GM23338 (cell line): ENCODE measurements around the gene SCNN1G. TPM values are rescaled to one million over a fixed set of nuclear protein-coding genes. Genes with fewer than 3 reads are reported as not detected.

ENCODE experiments used
- ATAC-seq: fragments of 200-7000 bp; cut with Tn5 transposase; 3 replicates; pipeline ENCODE4 v1.9.1; 2020
- DNase-seq: peaks from one replicate; pipeline ENCODE4 v3.0.0-alpha.2; 2015; ENCODE audit warnings: low spot score
- H2AFZ ChIP-seq: fragments of 200-600 bp; sonication (generic); 2 replicates; pipeline ENCODE4 v1.8.0; 2016; ENCODE audit warnings: antibody characterized with exemption, mild to moderate bottlenecking, moderate library complexity
- H3F3A ChIP-seq: fragments of 200-600 bp; sonication (generic); replicated peaks from 2 replicates; pipeline ENCODE4 v1.8.0; 2017; ENCODE audit warnings: antibody characterized with exemption, mixed run types, low read depth
- H3K27ac ChIP-seq: fragments of 200-600 bp; sonication (generic); 2 replicates; pipeline ENCODE4 v1.6.1; 2016; ENCODE audit warnings: low read depth
- H3K27me3 ChIP-seq: fragments of 200-600 bp; sonication (generic); 2 replicates; pipeline ENCODE4 v1.8.0; 2016; ENCODE audit warnings: mild to moderate bottlenecking, mixed run types, moderate library complexity; ENCODE audit not compliant: insufficient read depth
- H3K36me3 ChIP-seq: fragments of 200-600 bp; sonication (generic); 2 replicates; pipeline ENCODE4 v1.8.0; 2016; ENCODE audit warnings: mild to moderate bottlenecking; ENCODE audit not compliant: insufficient read depth
- H3K4me1 ChIP-seq: fragments of 200-600 bp; sonication (generic); 2 replicates; pipeline ENCODE4 v1.8.0; 2016; ENCODE audit warnings: mild to moderate bottlenecking, moderate library complexity; ENCODE audit not compliant: insufficient read depth
- H3K4me2 ChIP-seq: fragments of 200-600 bp; sonication (generic); 2 replicates; pipeline ENCODE4 v1.7.1; 2017; ENCODE audit warnings: mixed run types
- H3K4me3 ChIP-seq: fragments of 200-600 bp; sonication (generic); 2 replicates; pipeline ENCODE4 v1.6.1; 2016; ENCODE audit warnings: mixed run types
- H3K79me2 ChIP-seq: fragments of 200-600 bp; sonication (generic); replicated peaks from 2 replicates; pipeline ENCODE4 v1.8.0; 2017; ENCODE audit warnings: mild to moderate bottlenecking; ENCODE audit not compliant: insufficient read depth
- H3K9me2 ChIP-seq: fragments of 200-600 bp; sonication (generic); 2 replicates; pipeline ENCODE4 v1.8.0; 2017; ENCODE audit not compliant: insufficient read depth
- H4K20me1 ChIP-seq: fragments of 200-600 bp; sonication (generic); replicated peaks from 2 replicates; pipeline ENCODE4 v1.8.0; 2017; ENCODE audit warnings: mild to moderate bottlenecking; ENCODE audit not compliant: insufficient read depth
- H3K27ac Mint-ChIP-seq: 2 replicates; pipeline ENCODE4 v1.8.0; 2020; ENCODE audit warnings: inconsistent platforms, mild to moderate bottlenecking, moderate library complexity, mixed read lengths
- H3K27me3 Mint-ChIP-seq: 3 replicates; pipeline ENCODE4 v1.8.0; 2022; ENCODE audit warnings: low read depth, mild to moderate bottlenecking, moderate library complexity, mixed read lengths, inconsistent platforms; ENCODE audit not compliant: insufficient read depth, poor library complexity
- H3K36me3 Mint-ChIP-seq: 3 replicates; pipeline ENCODE4 v1.8.0; 2021; ENCODE audit warnings: low read depth, mild to moderate bottlenecking, inconsistent platforms, moderate library complexity, mixed read lengths
- H3K4me1 Mint-ChIP-seq: 3 replicates; pipeline ENCODE4 v1.8.0; 2020; ENCODE audit warnings: mild to moderate bottlenecking, inconsistent platforms, mixed read lengths
- H3K4me3 Mint-ChIP-seq: 3 replicates; pipeline ENCODE4 v1.8.0; 2021; ENCODE audit warnings: moderate library complexity, mild to moderate bottlenecking, inconsistent platforms, mixed read lengths
- H3K9me3 Mint-ChIP-seq: 3 replicates; pipeline ENCODE4 v1.8.0; 2020; ENCODE audit warnings: moderate library complexity, mild to moderate bottlenecking, inconsistent platforms, mixed read lengths
- CREB1 ChIP-seq: fragments of 250-450 bp; sonication (Bioruptor Pico); IDR thresholded peaks from 2 replicates; pipeline ENCODE4 v1.5.0; 2020; ENCODE audit warnings: low read depth, mild to moderate bottlenecking, moderate library complexity
- CTCF ChIP-seq, 2 experiments: fragments of 200-600 bp in 1 of 2; sonication (generic) in 1 of 2; conservative IDR thresholded peaks; 2 replicates each; pipeline versions ENCODE4 v1.5.1 to v1.6.1; 2016 to 2017; ENCODE audit warnings: antibody characterized with exemption in 2 of 2, low read depth in 2 of 2, mild to moderate bottlenecking in 2 of 2, moderate library complexity in 1 of 2
- ETS1 ChIP-seq: IDR thresholded peaks from 2 replicates; pipeline ENCODE4 v1.6.1; 2016; ENCODE audit warnings: antibody characterized with exemption
- EZH2 ChIP-seq: fragments of 200-600 bp; sonication (generic); IDR thresholded peaks from one replicate; pipeline ENCODE4 v1.8.0; 2017; ENCODE audit warnings: antibody characterized with exemption, mild to moderate bottlenecking, low read depth; ENCODE audit not compliant: unreplicated experiment
- EZH2phosphoT487 ChIP-seq: fragments of 200-600 bp; sonication (generic); IDR thresholded peaks from one replicate; pipeline ENCODE4 v1.8.1; 2018; ENCODE audit warnings: antibody characterized with exemption; ENCODE audit not compliant: unreplicated experiment
- JUNB ChIP-seq: IDR thresholded peaks from one replicate; pipeline ENCODE4 v1.6.1; 2016; ENCODE audit warnings: antibody characterized with exemption; ENCODE audit not compliant: unreplicated experiment
- NANOG ChIP-seq: IDR thresholded peaks from 2 replicates; pipeline ENCODE4 v1.6.1; 2016; ENCODE audit warnings: antibody characterized with exemption, borderline replicate concordance
- POLR2AphosphoS5 ChIP-seq: IDR thresholded peaks from 2 replicates; pipeline ENCODE4 v1.6.1; 2016; ENCODE audit warnings: antibody characterized with exemption, low read depth
- REST ChIP-seq: IDR thresholded peaks from one replicate; pipeline ENCODE4 v1.6.1; 2018; ENCODE audit warnings: antibody characterized with exemption; ENCODE audit not compliant: unreplicated experiment
- STAT1 ChIP-seq: IDR thresholded peaks from one replicate; pipeline ENCODE4 v1.6.1; 2016; ENCODE audit warnings: antibody characterized with exemption; ENCODE audit not compliant: unreplicated experiment
- ZNF114 ChIP-seq: fragments of 250-450 bp; sonication (Bioruptor Pico); IDR thresholded peaks from 2 replicates; pipeline ENCODE4 v1.5.0; 2020; ENCODE audit warnings: mild to moderate bottlenecking, moderate library complexity
- ZNF331 ChIP-seq: fragments of 250-450 bp; sonication (Bioruptor Pico); IDR thresholded peaks from 2 replicates; pipeline ENCODE4 v1.5.0; 2020; ENCODE audit warnings: low read depth, mild to moderate bottlenecking, moderate library complexity
- polyA plus RNA-seq: library from polyadenylated mRNA; unstranded; fragments of >200 nt; fragmentation: Nextera tagmentation; extraction: Ambion mirVana; gene quantifications from 2 replicates; pipeline ENCODE4 v1.2.1, GENCODE V29; 2016
- total RNA-seq: library from RNA; depleted of rRNA; stranded (reverse); fragments of >200 nt; shearing (Covaris generic); gene quantifications from 2 replicates; pipeline ENCODE4 v1.2.3, GENCODE V29; 2014

The SCNN1G gene
- total and polyA plus RNA-seq, 2 experiments from 2014 or later: 0.97 to 1.1 TPM

DNA sequence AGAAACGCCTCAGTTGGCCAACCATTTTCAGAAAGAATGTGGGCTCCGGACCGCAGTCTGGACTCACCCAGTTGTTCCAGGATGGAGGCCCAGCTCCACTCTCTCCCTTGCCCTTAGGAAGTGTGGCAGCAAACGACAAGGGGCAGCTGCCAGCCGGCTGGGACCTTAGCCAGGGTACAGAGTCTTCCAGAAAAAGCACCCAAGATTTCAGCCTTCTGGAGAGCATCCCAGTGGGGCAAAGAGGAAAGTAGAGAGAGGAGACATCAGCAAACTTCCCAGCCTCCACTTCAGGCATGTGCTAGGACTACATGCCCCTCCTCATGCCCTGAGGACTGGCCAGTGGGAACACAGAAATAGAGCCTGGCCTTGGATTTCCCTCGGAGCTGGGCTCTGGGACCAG, 62.7 kb downstream of the SCNN1G start:
- TF ChIP-seq POLR2AphosphoS5: no peak
- Mint-ChIP-seq H3K4me3 (no peak overlapping the region), H3K27ac (no peak overlapping the region), H3K4me1 (no peaks in the 10 kb centered on the region), H3K36me3 (no peaks in the 10 kb centered on the region), H3K9me3 (peaks cover 4% of the 10 kb centered on the region; the same call in 2 of the 3 replicates), H3K27me3 (peaks cover 4% of the 10 kb centered on the region)
- no peak overlapping the region for H2AFZ ChIP-seq
- no peak for DNase-seq
- H3K4me3 ChIP-seq: no peak overlapping the region
- H3K36me3 ChIP-seq: no peaks in the 10 kb centered on the region
- no peaks in the 10 kb centered on the region for H3K9me2 ChIP-seq
- H3F3A ChIP-seq: no peaks in the 10 kb centered on the region
- no peaks in the 10 kb centered on the region for H3K27me3 ChIP-seq
- no peak overlapping the region for H3K4me2 ChIP-seq
- no peaks in the 10 kb centered on the region for H3K79me2 ChIP-seq
- no peaks in the 10 kb centered on the region for H4K20me1 ChIP-seq
- ATAC-seq: no peak
- H3K4me1 ChIP-seq: no peaks in the 10 kb centered on the region
- no peak overlapping the region for H3K27ac ChIP-seq

- Histone ChIP-seq H3K79me2 (no peaks in the 10 kb centered on the region), H4K20me1 (no peaks in the 10 kb centered on the region), H3K27me3 (no peaks in the 10 kb centered on the region), H3K36me3 (no peaks in the 10 kb centered on the region), H3F3A (no peaks in the 10 kb centered on the region), H3K9me2 (no peaks in the 10 kb centered on the region), H3K4me2 (no peak overlapping the region), H3K27ac (no peak overlapping the region), H2AFZ (no peak overlapping the region), H3K4me1 (no peaks in the 10 kb centered on the region), H3K4me3 (no peak overlapping the region)
- Mint-ChIP-seq H3K4me3 (no peak overlapping the region), H3K9me3 (peaks cover 15% of the 10 kb centered on the region), H3K4me1 (no peaks in the 10 kb centered on the region), H3K27me3 (peaks cover 2% of the 10 kb centered on the region), H3K27ac (no peak overlapping the region), H3K36me3 (no peaks in the 10 kb centered on the region; the same call in 2 of the 3 replicates)
- ATAC-seq: no peak
- DNase-seq: no peak
- no peak for TF ChIP-seq CREB1
- TF ChIP-seq EZH2phosphoT487: no peak
- TF ChIP-seq CTCF (conservative IDR thresholded peaks at IDR 0.05; ENCODE audit: low read depth in 2 of 2): no peak
- no peak for TF ChIP-seq EZH2
- TF ChIP-seq JUNB: no peak
- TF ChIP-seq NANOG: no peak
- TF ChIP-seq POLR2AphosphoS5: no peak
- TF ChIP-seq ETS1: no peak
- no peak for TF ChIP-seq ZNF331 (CRISPR knock-in tag)
- TF ChIP-seq REST: no peak
- no peak for TF ChIP-seq STAT1
- no peak for TF ChIP-seq ZNF114 (CRISPR knock-in tag)
Observed at GRCh38 chr16:23248261-23249194, 66.0 kb downstream of the SCNN1G start.
